ENCODE measurements around the gene ALKBH4.
"Not testable (repeated sequence)": the region's sequence is repeated elsewhere in the genome, so short reads cannot be mapped to it uniquely, and the experiment has no call there.

ALKBH4 gene

DNA sequence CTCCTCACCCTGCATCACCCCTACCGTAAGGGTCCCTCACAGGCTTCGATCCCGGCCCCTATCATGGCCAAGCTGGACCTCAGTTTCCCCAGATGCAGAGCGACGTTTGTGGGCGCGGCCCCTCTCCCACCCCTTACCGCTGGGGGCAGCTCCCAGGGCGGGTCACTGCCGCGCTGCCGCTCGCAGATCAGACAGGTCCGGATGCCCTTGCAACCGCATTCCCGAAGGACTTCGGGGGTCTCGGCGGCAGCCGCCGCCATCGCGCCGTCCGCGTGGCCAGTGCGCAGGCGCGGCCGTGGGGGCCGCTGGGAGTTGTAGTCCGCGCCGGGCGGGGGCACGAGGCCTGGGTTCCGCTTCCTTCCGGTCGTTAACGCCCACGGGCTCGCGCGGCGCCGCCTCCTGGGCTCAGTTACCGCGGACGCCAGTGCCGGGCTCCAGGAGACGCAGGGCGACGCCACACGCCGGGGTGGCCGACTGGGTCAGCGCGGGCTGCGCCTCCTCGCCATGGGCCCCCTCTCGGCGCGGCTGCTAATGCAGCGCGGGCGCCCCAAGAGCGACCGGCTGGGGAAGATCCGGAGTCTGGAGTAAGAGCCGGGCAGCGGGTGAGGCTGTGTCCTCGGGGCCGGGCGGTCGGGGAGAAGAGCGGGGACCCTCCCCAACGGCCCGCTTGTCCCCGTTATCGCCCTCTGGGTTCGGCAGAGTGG lies at the start of gene ALKBH4, which contains the start of gene LRWD1:
TSS of gene ALKBH4 (minus strand) at position 287 of the 704 bp plus-strand sequence. CDS start at position 260, 27 bp downstream.
TSS of gene LRWD1 (plus strand) at position 408 of the 704 bp plus-strand sequence. CDS start at position 505, 97 bp downstream.
- DNase-seq (ENCODE audit: low spot score) = peak; percentile 98

GRCh38 chr7:102512642-102513221 lies 48.1 kb upstream of the ALKBH4 start:
- DNase-seq (ENCODE audit: low spot score) = peak; percentile 34

DNA sequence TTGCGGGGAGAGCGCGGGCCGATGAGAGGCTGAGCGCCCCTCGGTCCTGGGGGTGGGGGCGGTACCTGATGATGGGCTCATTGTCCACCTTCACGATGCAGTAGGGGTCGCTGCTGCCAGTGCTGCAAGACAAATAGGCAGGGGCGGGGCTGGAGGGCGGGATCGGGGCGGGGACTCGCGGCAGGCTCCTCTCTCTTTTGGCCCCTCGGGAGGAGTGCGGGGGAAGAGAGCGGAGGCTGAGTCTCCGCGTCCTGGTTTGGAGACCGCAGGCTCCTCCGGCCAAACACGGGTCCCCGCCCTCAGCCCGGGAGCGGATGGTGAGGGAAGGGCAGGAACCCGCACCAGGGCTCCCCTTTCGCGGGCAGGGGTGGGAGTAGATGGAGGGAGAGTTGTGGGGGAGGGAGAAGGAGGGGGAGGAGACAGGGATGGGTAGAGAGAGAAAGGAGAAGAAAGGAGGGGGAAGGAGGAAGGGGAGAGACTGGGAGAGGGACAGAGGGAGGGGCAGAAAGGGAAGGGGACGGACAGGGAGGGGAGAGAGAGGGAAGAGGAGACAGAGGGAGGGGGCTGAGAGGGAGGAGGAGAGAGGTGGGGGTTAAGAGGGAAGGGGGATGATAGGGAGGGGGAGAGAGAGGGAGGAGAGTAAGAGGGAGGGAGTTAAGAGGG lies 47.3 kb upstream of the ALKBH4 start:
- not testable (repeated sequence) for DNase-seq (ENCODE audit: low spot score)

GRCh38 chr7:102510575-102510974 lies 45.9 kb upstream of the ALKBH4 start:
- not testable (repeated sequence) for DNase-seq (ENCODE audit: low spot score)

GRCh38 chr7:102507410-102508088 lies 42.9 kb upstream of the ALKBH4 start:
- not testable (repeated sequence) for DNase-seq (ENCODE audit: low spot score)

GRCh38 chr7:102505298-102506185 lies 40.9 kb upstream of the ALKBH4 start:
- not testable (repeated sequence) for DNase-seq (ENCODE audit: low spot score)

- not testable (repeated sequence) for DNase-seq (ENCODE audit: low spot score)
Measured at GRCh38 chr7:102503141-102503540, 38.5 kb upstream of the ALKBH4 start.

GRCh38 chr7:102498321-102498720 lies 33.7 kb upstream of the ALKBH4 start:
- not testable (repeated sequence) for DNase-seq (ENCODE audit: low spot score)

DNA sequence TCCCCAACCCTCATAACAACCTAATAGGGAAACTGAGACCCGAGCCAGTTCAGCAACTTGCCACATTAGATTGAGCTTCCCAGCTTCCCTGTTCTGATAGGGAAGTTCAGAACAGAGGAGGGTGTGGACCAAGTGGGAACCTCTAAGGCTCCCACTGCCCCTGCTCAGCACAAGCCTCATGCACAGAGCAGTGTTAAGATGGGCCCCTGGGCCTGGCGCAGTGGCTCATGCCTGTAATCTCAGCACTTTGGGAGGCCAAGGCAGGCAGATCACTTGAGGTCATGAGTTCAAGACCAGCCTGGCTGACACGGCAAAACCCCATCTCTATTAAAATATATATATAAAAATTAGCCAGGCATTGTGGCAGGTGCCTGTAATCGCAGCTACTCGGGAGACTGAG lies 32.6 kb upstream of the ALKBH4 start:
- DNase-seq (ENCODE audit: low spot score) = not testable (repeated sequence)

GRCh38 chr7:102496861-102497260 lies 32.2 kb upstream of the ALKBH4 start:
- DNase-seq (ENCODE audit: low spot score) = not testable (repeated sequence)

- not testable (repeated sequence) for DNase-seq (ENCODE audit: low spot score)
Measured at GRCh38 chr7:102494473-102495149, 29.9 kb upstream of the ALKBH4 start.

DNA sequence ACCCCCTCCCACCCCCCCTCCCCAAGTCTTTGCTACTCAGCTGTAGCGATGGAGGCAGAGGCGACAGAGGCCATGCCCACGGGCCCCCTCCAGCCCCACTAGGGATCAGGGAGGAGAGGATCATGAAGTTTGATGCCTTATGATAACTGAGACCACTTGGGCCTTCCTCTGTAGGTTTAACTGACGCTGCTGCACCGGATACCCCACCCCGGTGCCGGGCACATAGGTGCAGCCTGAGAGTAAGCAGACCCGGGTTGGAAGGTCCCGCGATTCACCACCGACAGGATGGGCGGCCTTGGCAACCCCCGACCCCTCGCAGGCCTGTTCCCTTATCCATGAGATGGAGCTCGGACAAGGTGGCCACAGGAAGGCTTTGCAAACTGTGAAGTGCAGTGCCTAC lies 29.4 kb upstream of the ALKBH4 start:
- not testable (repeated sequence) for DNase-seq (ENCODE audit: low spot score)

DNA sequence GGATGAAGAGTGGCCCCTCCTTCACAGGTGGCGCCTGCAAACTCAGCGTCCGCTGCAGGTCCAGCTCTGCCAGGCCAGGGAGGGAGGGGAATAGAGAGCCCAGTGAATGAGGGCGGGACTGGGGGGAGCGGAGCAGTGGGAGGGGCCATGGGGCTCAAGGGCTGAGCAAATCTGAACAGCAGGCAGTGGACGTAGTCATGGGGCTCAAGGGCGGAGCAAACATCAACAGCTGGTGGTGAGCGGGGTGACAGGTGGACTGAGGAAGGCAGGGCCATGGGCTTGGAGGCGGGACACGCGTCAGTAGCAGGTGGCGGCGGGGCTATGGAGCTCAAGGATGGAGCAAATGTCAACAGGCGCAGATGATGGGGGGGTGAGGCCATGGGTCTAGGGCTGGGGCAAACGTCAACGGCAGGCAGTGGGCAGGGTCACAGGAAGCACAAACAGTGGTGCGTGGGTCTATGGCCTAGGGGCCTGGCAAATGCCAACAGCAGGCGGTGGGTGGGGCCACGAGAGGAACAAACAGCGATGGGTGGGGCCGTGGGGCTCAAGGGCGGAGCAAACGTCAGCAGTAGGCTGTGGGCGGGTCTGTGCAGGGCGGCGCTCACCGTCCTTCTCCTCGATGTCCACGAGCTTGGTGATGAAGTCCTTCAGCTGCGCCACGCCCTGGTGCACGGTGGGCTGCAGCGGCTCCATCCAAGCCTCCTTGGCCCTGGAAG lies 28.7 kb upstream of the ALKBH4 start:
- DNase-seq (ENCODE audit: low spot score) = not testable (repeated sequence)

- not testable (repeated sequence) for DNase-seq (ENCODE audit: low spot score)
Measured at GRCh38 chr7:102490529-102491075, 25.9 kb upstream of the ALKBH4 start.

DNA sequence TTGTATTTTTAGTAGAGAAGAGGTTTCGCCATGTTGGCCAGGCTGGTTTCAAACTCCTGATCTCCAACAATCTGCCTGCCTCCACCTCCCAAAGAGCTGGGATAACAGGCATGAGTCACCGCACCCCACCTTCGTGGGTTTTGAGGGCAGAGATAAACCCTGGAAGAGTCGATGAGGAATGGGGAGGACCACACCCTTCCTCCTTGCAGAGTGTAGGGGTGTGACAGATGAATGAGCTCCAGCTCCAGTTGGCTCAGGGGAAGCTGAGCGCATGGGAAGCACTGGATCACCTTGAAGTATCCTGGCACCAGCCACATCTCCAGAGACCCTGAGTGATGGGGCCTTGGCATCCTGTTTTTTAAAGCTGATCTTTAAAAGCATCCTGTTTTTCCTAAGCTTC lies 19.7 kb upstream of the ALKBH4 start:
- not testable (repeated sequence) for DNase-seq (ENCODE audit: low spot score)

DNA sequence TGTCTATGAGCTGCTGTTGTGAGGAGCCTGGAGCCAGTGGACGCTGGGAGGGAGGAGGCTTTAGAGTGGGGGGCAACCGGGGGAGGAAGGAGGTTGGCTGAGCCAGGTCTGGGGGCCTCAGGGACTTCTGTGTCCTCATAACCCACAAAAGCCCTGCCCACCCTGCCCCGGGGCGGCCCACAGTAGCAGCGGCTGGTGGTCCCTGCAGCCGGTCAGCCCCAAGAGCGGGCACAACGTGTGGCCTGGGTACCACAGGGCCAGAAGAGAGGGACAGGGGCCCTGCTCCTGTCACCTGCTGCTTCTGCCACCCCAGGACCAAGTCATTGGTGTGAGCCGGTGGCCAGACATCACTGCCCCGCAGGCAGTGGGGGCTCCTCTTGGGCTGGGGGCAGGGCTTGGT lies 17.3 kb upstream of the ALKBH4 start:
- DNase-seq (ENCODE audit: low spot score) = not testable (repeated sequence)

DNA sequence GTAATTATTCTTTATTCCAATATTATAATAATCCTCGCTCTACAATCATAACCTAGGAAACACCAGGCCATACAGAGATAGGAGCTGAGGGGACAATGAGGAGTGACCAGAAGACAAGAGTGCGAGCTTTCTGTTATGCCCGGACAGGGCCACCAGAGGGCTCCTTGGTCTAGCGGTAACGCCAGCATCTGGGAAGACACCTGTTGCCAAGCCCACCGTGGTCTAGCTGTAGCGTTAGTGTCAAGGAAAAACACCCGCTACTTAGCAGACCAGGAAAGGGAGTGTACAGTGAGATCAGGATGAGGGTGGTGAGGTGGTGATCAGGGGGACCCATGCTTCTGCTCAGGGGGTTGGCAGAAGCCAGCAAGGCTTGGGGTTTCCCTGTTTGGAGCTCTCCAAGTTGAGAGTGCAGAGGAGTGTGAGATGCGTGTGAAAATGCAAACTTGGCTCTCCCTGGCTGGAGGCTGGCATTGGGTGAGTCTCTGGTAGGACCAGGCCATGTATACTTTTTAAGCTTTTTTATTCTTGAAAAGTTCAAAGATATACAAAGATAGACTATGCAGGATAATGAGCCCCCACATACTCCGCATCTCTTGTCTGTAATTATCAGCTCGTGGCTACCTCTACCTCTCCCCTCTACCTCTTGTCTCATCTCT lies 15.4 kb upstream of the ALKBH4 start:
- DNase-seq (ENCODE audit: low spot score) = not testable (repeated sequence)

GRCh38 chr7:102479209-102479584 lies 14.5 kb upstream of the ALKBH4 start:
- DNase-seq (ENCODE audit: low spot score) = not testable (repeated sequence)

All from SW480 (cell line).